Measurements from ENCODE around the gene KIAA1549.
A peak's percentile ranks its signal among the peaks of the same experiment; 100 is the strongest.

- no peak for TF ChIP-seq POLR2A (IDR thresholded peaks at IDR 0.05; ENCODE audit: low read depth, low read length)
- peak; percentile 77 for TF ChIP-seq CTCF (conservative IDR thresholded peaks at IDR 0.05; ENCODE audit: low read depth, low read length)
- no peak for TF ChIP-seq RCOR1 (IDR thresholded peaks at IDR 0.05; ENCODE audit: insufficient replicate concordance, low read length)
- no peak for TF ChIP-seq CEBPB (IDR thresholded peaks at IDR 0.05; ENCODE audit: low read depth, low read length)
- TF ChIP-seq MAZ (IDR thresholded peaks at IDR 0.05; ENCODE audit: borderline replicate concordance, low read depth, low read length), result no peak
- no peak for TF ChIP-seq FOS (IDR thresholded peaks at IDR 0.05; ENCODE audit: low read depth, low read length)
- TF ChIP-seq SMC3 (IDR thresholded peaks at IDR 0.05; ENCODE audit: low read depth, low read length), result peak; percentile 71
- TF ChIP-seq RAD21 (IDR thresholded peaks at IDR 0.05; ENCODE audit: low read length), result peak; percentile 66
- no peak for TF ChIP-seq RFX5 (IDR thresholded peaks at IDR 0.05; ENCODE audit: low read depth, low read length)
- no peak for TF ChIP-seq CHD1 (IDR thresholded peaks at IDR 0.05; ENCODE audit: low read depth, low read length)
- TF ChIP-seq USF2 (IDR thresholded peaks at IDR 0.05; ENCODE audit: low read depth, low read length), result no peak
- TF ChIP-seq ELK1 (IDR thresholded peaks at IDR 0.05; ENCODE audit: borderline replicate concordance, low read depth, low read length), result no peak
These were observed 94.7 kb downstream of the KIAA1549 start for GRCh38 chr7:138886501-138886917.
